CD4-positive, alpha-beta T cell treated with Interleukin-15 for 4 hours (primary cell): ENCODE data around the gene CREB3L1.

ENCODE experiments used
- DNase-seq: peaks from one replicate; pipeline ENCODE4 v3.0.0-alpha.2; 2020; ENCODE audit warnings: low spot score

Gene CREB3L1

DNA sequence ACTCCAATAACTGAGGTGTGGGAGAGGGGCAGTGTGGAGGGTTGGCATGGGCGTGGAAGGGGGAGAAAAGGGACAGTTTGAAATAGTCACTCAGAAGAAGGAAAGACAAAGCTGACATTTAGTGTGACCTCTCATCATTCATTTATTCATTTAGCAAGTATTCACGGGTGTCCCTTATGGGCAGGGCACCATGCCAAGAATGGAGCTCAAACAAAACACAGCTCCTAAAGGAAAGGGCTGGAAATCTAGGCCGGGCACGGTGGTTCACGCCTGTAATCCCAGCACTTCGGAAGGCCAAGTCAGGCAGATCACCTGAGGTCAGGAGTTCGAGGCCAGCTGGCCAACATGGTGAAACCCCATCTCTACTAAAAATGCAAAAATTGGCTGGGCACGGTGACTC lies 50.4 kb downstream of the CREB3L1 start:
- DNase-seq: no peak

DNA sequence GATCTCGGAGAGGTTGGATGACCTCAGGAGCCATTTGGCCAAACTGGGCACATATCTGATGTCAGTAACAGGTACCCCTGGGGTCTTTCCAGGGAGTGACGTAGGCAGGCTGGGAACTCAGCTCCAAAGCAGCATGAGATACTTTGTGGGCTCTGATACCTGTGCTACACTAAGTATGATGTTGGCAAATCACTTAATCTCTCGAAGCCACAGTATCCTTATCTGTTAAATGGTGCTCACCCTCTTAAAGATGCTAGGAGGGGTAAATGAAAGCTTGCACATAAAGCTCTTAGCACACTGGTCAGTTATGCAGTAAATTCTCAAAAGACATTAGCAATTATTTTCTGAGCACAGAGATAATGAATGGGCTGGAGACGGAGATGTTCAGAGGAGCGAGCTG lies 52.7 kb downstream of the CREB3L1 start:
- DNase-seq: no peak

DNA sequence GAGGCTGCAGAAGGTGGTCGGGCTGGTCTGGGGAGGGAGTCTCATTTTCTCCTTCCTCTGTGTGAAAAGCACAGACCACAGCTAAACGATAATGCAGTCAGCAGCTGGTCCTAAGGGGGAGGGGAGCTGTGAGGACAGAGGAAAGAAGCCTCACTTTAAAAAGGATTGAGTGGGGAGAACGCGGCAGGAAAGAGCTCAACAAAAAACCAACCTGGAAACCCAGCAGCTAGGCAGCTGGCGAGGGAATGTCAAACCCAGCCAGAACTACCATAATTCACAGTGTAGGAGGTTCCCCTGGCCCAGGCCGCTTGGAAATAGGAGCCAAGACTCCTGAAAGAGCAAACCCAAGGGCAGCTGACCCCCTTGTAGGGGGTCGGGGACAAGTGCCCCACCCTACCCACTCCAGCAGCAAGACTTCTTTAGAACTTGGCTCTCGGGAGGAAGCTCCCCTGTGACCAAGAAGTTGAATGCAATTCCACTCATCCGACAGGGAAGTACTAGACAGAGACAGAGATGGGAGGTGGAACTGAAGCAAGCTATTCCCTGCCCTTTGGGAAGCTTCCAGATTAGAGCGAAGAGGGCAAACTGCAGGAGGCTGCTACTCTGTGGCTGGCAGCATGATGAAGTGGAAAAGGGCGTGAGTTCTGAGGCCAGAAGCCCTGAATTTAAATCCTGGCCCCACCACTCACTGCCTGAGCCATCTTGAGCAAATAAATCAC lies 53.3 kb downstream of the CREB3L1 start:
- DNase-seq: no peak

DNA sequence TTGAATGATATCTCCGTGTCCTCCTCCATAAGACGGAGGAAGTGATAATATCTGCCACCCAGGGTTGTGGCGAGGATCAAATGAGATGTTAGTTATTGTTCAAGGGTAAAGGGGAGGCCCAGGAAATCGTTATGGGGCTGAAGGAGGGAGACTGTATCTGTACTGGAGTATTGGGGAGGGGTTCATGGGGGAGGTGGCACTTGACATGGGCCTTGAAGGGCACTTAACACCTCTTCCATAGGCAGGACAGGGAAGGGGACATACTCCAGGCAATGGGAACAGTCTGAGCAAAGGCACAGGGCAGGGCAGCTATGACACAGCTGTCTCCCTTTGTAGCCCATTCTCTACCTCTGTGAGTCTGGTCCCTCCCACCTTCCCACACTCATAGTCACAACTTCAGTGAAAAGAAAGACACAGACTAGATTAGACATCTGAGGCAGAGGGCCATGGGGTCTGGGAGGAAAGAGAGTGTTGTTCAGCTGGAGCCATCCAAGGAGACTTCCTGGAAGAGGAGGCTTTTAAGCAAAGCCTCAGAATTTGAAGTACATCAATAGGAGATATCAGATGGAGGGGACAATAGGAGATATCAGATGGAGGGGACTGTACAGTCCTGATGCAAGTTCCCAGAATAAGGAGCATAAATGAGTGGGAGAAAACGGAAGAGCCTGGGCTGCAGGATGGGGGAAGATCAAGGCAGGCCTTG lies 54.0 kb downstream of the CREB3L1 start:
- peak; percentile 51 for DNase-seq

DNA sequence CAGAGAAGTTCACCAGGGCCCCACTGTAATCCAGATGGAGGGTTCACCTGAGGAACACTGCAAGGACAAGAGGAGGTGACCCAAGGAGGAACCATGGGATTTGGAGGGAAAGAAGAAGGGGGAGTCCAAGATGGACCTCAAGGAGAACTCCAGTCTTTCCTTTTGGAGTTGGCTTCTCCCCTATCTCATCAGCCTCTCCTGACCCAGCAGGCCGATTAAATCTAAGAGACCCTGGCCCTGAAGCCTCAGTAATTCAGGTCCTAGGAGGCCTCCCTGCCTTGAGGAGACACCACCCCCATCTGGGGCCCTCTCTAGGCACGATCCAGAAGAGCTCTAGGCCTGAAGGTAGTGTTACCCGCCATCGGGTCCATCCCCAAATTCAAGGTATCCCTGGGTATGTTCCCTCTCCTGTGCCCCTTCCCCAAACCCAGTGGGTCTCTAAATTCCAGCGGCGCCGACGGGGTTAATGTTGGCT lies 54.7 kb downstream of the CREB3L1 start:
- no peak for DNase-seq

DNA sequence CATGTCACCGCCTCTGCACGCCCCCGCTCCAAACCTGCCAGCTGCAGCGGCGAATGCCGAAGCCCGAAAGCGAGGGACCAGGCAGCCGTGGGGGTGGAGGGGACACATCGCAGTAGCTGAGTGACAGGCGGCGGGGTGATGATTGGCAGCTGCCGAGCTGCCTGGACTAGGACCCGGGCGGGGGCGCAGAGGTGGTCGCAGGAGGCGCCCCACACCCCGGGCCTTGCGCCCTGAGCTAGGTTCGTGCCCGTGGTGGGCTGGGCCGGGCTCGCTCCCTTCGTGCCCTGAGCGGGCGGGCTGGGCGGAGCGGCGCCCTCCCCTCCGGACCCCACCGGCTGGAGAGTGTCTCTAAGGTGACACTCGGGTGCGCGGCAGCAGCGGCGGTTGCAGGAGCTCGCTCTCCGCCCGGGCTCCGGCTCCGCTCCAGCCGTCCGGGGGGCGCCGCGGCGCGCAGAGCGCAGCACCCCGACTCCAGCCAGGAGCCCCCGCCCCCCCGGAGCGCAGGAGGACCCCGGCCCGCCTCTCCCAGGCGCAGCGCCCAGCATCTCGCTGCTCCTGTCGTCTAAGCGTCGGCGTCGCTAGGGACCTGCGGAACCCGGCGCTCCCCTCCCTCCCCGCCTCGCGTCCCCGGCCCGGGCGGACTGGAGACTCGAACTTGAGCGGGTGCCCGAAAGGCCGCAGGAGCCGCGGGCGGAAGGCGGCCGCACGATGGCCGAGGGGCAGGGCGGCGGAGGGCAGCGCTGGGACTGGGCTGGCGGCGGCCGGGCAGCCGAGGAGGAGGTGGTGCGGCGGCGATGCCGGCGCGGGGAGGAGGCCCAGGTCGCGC lies 55.3 kb downstream of the CREB3L1 start:
- DNase-seq: no peak

DNA sequence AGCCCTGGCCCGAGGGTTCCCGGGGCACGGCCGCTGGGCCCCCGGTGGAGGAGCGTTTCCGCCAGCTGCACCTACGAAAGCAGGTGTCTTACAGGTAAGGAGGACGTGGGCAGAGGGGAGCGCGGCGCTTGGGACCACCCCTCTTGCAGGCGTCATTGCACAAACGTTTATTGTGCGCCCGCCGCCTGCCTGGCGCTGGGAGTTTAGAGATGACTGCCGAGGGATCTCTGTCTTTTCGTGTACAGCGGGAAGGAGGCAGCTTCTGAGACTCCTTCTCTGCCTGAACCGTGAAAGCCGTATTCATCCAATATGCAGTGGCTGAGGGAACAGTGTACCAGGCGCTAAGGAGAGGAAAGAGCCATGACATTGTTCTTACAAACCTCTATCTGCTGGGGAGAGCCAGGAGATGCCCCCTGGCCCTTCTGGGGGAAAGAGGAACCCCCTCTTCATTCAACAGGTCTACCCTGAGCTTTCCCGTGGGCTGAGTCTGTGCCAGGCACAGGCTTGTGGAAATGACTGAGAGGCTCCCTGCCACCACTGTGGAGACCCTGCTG lies 56.0 kb downstream of the CREB3L1 start:
- no peak for DNase-seq

DNA sequence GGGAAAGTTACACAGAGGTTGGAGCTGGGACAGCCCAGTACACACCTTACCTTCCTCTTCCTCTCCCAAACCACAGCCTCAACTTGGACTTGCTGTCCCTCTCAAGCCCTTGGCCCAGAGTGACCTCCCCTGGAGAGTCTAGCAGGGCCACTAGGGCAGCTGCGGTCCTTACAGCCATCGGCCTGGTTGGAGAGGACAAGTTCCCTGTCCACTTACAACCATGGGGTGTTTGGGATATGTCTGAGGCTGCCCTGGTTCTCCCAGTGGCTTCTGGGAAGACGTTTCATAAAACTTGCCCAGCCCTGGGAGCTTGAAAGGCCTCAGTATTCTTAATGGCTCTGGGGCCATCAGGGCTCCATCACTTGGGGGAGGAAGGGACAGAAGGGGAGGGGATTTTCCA lies 56.7 kb downstream of the CREB3L1 start:
- no peak for DNase-seq

DNA sequence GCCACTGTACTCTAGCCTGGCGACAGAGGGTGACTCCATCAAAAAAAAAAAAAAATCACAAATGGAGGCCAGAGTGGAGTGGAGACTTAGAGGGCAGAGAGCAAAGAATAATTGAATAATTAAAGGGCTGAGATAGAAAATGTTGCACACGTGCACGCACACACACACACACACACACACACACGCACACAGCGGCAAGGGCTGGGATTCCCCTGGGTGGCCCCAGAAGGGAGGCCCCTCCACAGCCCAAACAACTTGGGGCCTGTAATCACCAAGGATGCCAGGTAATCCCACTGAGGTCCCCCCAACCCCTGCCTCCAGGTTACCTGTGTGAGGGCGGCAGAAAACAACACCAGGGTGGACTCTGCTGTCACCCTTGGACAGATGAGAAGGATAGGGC lies 57.8 kb downstream of the CREB3L1 start:
- no peak for DNase-seq

DNA sequence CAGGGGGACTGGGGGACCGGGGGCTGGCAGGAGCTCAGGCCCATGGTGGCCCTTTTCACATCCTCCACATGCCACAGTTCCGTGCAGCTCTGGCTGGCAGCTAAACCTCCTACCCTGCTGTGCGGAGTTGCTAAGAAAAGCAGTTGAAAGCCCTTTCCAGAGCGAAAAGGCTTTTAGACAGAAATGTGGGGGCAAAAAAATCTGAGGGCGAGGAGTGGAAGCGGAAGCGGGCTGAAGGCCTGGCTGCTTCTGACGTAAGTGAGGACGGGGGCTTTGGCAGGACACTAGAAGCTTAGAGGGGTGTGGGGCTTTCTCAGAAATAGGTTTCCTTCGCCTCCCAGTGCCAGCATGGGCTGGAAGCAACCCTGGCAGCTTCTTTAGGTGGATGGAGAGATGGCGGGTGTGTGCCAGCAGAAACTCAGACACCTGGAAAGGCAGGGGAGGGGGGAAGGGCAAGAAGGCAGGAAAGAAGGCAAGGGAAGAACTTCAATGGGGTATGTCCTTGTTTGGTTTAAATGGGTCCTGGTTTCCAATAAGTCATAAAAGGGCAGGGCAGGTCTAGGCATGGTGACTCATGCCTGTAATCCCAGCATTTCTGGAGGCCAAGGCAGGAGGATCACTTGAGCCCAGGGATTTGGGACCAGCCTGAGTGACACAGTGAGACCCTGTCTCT lies 58.6 kb downstream of the CREB3L1 start:
- no peak for DNase-seq

DNA sequence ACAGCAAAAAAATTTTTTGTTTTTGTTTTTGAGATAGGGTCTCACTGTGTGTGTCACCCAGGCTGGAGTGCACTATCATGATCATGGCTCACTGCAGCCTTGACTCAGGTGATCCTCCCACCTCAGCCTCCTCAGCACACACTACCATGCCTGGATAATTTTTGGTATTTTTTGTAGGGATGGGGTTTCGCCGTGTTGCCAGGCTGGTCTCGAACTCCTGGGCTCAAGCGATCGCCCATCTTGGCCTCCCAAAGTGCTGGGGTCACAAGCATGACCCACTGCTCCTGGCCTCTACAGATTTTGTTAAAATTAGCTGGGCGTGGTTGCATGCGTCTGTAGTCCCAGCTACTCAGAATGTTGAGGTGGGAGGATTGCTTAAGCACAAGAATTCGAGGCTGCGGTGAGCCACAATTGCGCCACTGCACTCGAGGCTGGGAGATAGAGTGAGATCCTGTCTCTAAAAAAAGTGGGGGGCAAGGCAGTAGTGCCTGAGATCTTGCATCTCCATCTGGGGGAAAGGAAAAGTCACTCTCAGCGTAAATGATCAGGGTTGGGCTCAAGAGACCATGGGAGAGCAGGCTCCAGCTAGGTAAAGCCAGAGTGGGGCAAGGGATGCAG lies 59.2 kb downstream of the CREB3L1 start:
- DNase-seq: no peak

DNA sequence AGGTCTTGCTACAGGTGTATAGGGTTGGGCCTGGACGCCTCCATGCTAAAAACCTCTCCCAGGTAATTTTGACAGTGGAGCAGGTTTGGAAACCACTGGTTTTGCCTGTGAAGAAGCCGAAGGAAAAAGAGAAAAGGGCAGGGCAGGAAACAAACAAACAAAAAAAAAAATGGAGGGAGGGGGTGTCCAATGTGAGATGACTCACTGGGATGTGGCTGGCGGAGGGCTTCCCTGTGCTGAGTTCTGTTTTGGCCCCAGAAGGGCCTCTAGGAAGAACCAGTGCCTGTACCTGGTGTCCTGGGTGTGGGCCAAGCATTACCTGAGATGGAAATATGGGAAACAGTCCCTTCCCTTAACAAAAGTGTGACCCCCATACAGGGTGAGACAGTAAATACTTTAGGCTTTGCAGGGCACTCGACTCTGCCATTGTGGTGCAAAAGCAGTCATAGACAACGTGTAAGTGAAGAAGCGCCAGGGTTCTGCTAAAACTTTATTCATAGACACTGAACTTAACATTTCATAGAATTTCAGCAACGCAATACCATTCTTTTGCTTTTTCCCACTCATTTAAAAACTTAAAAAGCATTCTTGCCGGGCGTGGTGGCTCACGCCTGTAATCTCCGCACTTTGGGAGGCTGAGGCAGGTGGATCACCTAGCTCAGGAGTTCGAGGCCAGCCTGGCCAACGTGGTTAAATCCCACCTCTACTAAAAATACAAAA lies 60.3 kb downstream of the CREB3L1 start:
- no peak for DNase-seq

DNA sequence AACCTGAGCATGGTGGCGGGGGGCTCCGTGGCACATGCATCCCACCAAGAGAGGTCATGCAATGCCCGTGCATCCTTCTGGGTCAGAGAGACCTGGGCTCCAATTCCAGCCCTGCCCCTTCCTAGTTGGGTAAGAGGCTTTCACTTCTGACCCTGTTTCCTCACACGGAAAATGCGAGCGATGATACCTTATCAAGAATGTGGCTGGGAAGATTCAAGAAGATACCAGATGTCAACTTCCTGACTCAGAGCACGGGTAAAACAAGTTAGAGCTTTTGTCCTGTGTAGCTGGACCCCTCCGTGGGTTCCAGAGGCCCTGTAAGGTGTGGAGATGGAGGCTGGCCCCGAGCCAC lies 61.1 kb downstream of the CREB3L1 start:
- no peak for DNase-seq

DNA sequence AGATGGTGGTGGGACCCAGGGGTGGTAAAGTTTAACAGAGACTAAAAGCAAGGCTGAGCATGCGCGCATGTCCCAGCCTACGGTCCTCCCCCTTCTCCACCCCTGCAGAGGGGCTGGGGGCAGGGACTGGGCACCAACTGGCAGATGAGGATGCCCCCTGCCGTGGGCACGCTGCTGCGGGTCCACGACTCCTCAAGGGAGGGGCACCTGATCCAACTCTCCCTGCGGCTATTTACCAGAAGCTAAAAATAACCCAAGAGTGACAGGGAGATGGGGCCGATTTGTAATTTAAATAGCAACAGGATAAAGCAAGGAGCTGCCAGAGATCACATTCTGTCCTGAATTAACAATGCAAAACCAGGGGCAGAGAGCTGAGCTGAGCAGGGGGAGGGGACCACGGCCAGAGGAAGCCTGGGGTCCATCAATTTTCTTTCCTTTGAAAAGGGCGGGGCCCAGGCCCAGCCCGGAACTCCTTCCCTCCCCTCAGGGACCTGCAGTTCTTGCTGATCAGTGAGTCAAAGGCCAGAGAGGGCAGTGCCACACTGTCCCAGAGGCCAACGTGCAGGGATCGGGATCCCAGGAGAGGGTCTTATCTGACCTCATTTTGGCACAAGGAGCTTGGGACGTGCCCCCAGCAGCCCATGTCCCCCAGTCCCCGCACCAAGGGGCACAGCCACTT lies 61.7 kb downstream of the CREB3L1 start:
- DNase-seq: no peak

DNA sequence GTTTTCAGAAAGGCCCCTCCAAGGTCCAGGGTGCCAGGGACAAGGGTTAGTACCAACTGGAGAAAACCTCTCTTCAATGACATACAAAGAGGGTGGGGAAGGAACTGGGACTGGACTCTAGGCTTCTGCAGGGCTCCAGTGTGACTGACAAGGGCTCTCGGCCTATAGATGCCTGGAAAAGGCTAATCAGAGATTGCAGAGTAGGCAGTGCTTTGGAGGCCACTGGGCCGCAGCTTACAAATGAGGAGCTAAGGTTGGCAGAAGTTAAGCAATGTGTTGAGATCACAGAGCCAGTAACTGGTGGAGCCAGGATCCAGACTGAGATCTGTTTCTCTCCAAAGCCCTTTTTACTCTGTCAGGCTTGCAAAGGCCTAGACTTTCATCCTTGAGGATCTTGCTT lies 62.4 kb downstream of the CREB3L1 start:
- no peak for DNase-seq

DNA sequence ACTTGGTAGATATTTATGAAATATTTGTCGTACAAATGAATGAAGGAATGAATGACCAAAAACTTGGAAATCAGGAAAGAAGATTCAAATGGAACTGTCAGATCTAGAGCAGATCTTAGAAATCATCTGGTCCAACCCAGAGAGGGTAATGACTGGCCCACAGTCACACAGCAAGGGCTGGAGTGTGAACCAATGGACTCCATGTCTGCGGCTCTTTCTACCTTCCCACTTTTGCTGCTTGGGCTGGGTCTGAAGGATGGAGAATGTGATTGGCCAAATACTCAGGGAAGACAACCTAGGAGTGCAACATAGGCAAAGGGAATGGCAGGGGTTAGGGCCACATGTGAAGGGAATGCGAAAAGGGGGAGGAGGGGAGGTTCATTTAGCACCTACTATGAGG lies 64.0 kb downstream of the CREB3L1 start:
- DNase-seq: no peak

DNA sequence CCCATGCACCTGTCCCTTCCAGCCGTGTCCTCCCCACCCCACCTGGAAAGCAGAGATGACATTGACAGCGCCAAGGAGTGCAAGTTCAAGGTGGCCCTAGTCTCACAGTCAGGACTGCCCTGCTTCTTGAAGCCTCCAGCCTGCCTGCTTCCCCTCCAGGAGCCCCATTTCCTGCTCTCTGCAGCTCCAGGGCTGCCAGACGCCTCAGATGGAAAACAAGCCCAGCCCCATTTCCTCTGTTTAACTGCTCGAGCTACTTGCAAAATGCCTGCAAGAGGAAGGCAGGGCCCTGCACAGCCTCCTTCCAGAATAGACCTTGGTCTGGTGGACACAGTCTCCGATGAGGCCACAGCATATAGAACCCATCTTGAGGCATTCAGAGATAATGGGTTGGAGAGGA lies 64.8 kb downstream of the CREB3L1 start:
- DNase-seq: no peak

DNA sequence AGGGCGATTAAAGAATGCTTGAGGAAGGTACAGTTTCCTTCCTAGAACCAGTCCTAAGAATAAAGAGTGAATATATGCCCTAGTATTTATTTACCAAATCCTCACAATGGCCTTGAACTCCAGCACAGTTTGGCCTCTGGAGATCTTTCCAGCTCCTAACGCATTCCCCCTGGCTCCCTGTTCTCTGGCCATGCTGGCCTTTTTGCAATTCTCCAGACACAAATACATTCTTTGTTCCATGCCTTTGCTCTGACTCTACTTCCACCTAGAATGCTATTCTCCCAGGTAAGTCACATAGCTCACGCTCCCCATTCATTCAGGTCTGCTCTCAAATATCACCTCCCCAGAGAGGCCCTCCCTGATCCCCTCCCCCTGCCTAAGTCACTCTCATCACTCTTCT lies 66.1 kb downstream of the CREB3L1 start:
- no peak for DNase-seq

DNA sequence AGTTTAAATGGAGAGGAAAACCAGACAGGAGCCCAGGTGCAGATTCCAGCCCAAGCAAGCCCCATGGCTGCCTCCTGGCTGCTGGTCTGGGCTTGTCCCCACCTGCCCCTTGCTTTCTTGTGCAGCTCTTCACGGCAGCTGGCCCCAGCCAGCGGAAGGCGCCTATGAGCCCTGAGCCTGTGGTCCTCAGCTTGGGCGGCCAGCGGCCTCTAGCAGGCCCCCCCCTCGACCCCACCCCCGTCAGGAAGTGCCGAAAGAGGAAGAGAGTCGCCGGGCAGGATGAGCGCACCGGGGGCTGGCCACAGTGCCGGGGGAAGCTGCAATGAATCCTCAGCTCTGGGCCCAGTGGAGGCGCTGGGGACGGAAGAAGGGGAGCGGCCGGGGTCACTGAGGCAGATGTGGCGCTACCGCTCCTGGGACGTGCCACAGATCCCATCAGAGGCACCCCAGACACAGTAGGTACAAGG lies 67.7 kb downstream of the CREB3L1 start:
- DNase-seq: no peak

DNA sequence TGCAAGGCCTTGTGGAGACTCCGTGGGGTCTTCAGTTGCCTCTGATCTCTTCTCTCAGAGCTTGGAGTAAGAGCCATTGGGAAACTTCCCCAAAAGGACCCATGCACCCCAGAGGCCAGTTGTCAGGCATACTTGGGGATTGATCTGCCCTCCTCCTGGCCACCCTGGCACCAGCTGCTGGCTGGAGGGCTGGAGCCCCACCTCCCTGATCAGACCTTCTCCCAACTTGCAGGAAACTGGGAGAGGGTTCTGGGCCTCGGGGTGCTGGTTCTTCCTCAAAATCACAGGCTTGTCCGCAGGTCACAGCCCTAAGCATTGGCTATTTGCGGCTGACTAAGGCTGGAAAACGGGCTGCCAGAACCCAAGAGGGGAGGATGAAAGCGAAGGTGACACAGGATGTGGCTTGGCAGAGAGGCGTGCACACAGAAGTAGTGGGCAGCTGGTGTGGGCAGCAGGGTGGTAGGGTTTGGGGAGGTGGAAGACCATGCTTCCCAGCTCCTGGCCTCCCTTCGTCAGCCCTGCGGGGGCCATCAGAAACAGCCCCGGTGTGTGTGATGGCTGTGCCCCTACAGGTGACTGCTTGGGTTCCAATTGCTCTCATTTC lies 68.5 kb downstream of the CREB3L1 start:
- DNase-seq: no peak
